ENCODE results near the gene LHFPL6. TPM values are rescaled to one million over a fixed set of nuclear protein-coding genes. Genes with fewer than 3 reads are reported as not detected.

LHFPL6 gene
- total RNA-seq, 1 experiment from 2014 or later, result 37.2 TPM

DNA sequence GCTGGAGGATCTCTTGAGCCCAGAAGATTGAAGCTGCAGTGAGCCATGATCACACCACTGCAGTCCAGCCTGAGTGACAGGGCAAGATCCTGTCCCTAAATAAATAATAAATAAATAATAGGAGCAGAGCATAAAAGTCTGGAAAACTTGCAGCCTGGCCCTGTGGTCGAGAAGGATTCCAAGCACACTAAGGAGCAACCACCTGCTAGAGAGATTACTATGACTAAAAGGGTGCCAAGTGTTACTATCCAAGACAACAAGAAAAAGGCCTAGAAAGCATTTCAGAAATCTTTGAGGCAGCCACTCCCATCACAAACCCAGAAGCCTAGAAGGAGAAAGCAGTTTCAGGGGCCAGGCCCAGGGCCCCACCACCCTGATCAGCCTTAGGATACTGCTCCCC, 46.1 kb downstream of the LHFPL6 start:
- peak; percentile 49 for DNase-seq (ENCODE audit: low read depth)

DNA sequence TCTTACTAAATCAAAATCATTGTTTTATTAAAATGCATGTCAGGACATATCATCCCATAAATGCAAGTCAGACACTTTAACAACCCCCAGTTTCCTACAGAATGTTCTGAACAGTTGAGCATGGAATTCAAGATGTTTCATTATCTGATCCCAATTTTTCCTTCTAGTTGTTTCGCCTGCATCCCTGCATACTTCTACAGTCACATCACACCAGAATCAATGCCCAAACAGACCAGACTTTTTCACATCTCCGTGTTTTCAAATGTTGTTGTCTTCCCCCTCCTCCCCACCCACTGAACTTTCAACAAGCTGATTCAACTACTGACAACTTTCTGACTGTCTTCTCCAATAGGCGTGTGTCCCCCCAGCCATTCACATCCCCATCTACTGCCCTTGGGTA, 48.6 kb downstream of the LHFPL6 start:
- no peak for DNase-seq (ENCODE audit: low read depth)

DNA sequence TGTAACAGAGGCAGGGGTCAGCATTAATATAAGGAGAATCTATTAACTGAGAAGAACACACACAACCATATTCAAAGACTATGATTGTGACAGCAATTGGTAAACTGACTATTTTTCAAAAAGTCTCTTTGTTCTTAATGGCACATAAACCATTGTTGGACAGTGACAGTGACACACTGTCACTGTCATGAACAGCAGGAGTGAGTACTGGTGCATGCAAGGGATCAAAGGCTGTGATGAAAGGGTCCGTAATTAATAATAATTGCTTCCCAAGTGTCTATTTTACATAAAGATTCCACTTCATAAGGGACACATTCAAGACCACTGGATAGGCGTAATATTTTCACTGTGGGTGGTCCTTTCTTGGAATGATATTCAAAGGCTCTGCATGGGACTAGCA, 50.7 kb downstream of the LHFPL6 start:
- no peak for DNase-seq (ENCODE audit: low read depth)

DNA sequence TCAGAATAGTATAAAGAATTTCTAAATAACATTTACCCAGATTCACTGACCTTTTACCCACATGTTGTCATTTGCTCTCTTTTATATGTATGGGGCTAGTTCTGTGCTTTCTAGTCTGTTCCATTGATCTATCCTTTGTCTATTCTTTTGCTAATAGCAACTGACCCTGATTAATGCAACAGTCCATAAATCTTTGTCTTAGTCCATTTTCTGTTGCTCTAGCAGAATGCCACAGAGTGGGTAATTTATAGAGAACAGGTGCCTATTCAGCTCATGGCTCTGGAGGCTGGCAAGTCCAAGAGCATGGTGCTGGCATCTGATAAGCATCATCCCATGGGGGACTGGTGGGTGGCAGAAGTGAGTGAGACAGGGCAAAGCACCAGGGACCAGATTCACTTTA, 52.1 kb downstream of the LHFPL6 start:
- DNase-seq (ENCODE audit: low read depth), result no peak

DNA sequence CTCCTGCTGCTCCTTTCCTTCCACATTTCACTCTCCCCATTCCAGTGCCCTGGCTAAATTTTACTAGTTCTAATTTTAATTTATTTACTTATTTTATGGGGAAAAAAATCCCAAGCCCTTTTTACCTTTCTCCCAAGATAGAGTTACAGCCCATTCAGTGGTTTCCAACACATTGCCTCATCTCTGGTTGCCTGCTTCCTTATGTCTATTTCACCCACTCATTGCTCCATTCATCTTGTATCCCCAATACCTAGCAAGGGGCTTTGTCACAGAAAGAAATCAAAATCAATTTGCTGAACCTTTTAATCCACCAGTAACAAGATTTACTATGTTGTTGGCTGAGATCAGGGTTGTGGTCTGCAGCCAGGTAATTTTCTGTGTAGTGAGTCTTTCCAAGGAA, 55.9 kb downstream of the LHFPL6 start:
- DNase-seq (ENCODE audit: low read depth), result no peak

DNA sequence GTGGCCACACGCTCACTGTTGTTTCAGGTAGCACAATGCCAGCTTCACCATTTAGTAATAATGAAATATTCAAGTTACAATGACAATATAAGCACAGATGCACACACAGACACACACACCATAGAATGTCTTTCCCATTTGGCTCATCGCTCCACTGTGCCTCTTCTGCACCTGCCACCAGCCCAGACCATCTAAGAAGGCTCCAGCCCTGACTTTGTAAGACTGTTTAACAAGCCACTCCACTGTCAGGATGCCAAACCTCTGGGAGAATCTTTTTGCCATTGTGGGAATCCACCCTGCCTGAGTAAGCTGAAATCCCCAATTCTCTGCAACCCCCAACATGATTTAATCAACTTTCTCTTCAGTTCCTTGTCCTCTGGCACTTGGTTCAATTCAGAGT, 60.6 kb downstream of the LHFPL6 start:
- no peak for DNase-seq (ENCODE audit: low read depth)

DNA sequence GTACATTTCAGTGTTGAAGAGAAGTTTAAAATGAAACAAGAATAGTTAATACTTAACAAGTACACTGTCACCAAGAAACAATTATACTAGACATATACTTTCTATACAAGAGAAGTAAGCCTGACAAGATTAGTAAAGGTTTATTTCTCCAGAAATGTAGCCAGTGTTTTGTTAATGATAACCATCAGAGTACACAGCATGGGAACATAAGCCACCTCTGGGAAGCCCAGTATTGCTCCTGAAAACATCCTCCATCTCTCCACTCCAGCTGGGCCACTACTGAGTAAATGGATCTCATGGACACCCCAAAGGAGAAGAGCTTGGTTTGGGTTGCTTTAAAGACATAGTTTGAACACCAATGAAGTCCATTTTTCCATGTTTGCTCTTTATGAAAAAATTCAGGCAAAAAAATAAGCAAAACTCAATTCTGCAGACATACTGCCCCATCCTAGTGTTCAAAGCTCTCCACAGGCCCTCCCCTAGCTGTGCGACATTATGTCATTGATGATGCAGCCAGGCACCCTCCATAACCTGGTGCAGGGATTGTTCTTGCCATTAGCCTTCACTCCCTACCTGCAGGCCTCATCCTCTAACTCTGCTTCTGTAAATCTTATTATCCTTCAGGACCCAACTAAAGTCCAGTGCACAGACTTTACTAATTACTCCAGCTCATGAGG, 61.9 kb downstream of the LHFPL6 start:
- no peak for DNase-seq (ENCODE audit: low read depth)

DNA sequence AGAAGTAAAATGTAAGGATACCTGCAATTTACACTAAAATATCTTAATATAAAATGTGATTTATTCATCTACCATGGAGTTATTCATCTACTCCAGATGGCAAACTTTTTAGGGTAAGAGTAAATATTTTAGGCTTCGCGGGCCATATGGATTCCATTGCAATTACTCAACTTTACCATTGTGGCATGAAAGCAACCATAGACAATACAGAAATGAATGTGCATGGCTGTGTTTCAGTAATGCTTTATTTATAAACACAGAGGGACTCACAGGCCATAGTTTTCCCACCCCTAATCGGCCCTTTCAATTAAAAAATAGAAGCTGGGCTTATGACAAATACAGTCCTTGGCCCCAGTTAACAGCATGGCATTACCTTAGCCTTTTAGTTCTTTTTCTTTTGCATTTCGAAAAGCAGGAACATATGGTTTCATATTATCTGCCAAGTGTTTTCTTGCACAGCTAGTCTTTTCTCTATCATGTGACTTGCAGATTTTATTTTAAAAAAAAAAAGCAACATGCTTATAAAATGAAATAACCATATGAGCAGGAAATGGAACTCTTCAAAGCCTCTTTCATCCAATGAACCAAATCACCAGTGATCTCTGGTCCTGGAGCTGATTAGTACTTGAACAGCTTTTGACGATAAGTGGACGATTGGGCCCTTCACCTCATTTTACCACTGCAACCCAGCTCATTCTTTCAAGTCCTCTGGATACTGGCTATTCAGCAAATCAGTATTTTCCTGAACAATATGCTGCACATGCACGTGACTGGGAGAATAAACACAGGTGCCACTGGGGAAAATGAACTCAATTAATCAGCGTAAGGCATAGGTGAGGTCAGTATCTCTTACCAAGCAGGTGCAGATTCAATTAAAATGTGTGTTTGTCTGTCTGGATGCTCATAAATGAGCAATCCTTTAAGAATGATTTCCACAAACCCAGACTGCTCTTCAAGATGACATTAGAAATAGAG, 63.9 kb downstream of the LHFPL6 start:
- DNase-seq (ENCODE audit: low read depth), result peak; percentile 45

DNA sequence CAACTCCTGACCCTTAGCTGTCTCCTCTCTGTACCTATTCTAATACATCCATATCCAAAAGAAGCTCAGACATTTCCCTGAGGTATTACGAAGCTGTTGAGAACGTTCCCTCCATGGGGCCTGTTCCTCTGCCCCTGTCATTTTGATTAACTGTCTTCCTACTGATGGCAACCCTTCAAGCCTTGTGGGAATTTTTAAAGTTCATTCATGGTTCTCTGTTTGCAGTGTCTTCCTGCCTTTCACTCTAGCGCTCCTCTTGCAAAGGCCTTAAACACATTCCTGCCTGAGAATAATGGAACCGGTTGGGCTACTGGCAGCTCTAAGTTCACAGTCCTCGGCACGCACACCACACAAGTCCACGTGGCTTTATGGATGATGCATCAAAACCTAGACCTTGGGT, 66.1 kb downstream of the LHFPL6 start:
- no peak for DNase-seq (ENCODE audit: low read depth)

DNA sequence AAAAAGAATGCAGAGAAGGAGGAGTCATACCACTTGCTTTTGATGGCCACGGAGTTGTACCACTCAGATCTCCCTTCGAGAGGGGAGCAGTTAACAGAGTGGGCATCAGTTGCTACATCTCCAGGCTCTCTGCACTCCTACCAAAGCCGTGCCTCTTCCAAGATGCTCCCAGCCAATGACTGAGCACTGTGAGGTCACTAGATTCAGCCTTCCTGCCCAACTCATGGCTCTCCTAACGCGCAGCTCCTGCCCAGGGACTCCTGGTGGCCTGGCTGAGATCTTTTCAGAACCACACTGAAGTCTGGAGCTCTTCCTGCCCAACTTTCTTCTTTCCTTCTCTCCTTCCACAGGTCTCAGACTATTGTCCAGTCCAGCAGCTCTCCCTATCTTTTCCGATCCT, 66.7 kb downstream of the LHFPL6 start:
- DNase-seq (ENCODE audit: low read depth), result no peak

DNA sequence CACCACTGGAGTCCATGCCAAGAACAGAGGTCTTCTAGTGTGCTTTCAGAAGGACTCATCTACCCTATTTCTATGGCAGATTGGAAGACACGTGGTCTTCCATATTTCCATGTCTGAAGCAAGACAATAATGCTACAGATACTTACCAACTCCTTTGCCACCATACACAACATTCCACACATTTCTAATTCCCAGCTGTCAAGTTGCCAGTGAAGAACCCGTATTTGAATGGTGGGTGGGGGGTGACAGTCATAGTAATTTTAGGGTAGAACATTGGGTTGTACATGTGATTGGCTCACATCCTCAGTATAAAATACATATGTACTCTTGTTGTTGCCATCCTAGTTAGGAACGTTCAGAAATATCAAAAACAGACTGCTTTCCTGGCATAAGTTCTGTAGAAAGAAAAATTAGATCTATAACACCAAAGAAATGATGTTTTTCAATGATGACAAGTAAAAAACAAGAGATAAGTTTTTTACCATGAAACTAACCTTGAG, 69.3 kb downstream of the LHFPL6 start:
- DNase-seq (ENCODE audit: low read depth), result no peak

DNA sequence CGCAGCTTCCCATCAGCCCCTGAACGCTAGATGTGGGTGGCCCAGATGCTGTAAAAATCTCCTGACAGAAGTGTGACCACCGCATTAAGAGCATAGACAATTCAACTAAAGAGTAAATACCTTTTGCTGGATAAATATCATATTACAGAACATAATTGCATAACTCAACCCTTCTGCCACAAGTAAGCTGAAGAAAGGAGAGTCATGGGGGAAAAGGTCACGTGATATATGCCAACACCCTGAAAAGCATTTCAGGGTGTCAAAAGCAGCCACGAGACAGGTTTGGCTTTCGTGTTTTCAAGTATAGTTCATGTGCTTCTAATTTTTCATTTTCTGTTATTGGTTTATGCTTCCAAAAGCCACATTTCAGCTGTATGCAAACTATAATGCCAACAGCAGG, 71.3 kb downstream of the LHFPL6 start:
- peak; percentile 61 for DNase-seq (ENCODE audit: low read depth)

DNA sequence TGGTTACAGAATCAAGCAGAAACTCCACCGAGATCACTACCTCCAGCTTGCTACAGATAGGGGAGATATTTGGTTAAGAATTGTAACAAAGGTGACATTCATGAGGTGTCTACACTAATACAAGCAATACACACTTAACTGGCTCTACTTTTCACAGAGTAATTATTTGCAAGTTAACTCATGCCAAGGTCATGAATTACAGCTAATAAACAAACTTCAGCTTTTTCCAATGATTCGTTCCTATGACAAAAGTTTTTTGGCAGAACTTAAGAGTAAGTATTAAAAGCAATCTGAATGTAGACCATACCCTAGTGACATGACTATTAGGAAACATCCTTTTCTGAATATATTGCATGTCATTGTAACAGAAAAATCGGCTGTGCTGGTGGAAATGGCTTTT, 72.1 kb downstream of the LHFPL6 start:
- DNase-seq (ENCODE audit: low read depth), result no peak

DNA sequence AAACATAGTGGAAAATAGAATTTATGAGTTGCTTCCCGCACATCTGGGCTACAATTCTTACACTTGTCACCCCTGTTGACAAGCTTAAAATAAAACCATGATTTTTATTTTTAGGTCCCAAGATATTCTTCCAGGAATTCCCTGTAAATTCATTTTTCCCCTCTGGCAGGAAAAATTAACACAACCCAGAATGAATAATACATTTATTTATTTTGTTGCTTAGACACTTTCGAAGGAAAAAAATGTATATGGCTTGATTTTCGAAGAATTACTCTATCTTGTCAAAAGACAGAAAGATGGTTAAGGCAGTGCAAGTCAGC, 74.4 kb downstream of the LHFPL6 start:
- no peak for DNase-seq (ENCODE audit: low read depth)

DNA sequence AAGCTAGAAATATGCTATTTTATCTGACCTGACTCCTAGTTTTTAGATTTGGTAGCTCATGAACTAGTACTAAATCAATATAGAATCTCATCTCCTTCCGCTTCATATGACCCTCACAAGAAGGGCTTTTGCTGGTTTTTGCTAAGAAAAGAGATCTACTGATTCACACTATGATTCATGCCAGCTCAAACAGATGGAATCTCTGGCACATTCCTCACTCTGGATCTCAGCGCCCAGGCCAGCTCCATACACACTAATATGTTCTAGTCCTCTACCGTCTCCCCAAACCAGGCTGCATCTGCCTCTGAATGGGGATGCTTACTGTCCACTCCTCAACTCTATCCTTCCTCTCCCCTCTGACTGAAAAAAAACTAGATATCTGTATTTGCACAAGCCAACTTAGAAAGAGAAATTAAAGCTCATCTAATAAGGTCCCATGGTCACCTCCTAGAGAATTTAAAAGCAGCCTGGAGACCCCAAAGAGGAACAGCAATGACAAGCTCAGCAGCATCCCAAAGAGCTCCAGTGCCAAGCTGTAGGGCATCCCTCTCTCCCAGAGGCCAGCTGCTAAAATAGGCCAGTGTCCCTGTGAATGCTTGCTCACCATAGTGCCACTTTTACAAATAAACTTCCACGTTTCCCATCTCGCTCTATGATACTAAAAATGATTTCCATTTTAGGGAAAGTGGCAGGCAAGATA, 74.9 kb downstream of the LHFPL6 start:
- peak; percentile 97 for DNase-seq (ENCODE audit: low read depth)

DNA sequence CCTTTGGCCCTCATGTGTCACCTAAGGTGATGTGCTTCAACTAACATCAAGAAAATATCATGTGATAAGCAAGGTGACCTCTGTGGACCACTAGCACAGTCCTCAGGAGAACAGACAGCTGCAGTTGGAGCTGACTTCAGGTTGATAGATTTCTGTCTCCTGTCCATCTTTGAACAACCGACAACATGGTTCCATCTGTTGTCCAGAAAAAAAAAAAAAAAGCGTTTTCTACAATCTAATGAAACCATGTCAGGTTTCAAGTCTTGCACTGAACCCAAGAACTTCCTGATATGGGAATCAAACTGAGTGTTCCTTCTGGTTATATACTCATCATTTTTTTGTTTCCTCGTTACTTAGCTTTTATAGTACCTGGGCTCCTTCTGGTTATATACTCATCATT, 75.7 kb downstream of the LHFPL6 start:
- peak; percentile 31 for DNase-seq (ENCODE audit: low read depth)

DNA sequence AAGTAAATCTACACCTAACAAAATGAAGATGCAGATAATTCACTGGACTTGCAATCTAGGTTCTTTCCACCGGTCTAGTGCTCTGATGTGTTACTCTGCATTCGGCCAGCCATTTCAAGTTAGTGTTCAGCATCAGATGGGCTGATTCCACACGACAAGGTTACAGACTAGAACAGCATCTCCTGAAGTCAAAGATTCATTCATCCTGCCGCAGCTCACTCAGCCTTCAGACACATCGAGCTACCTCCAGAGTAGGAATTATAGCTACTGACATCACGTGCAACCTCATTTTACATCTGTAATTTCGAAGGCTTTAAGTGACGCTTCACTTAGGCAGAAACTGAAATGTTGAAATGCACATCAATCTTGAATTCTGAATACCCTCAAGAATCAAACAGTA, 76.5 kb downstream of the LHFPL6 start:
- no peak for DNase-seq (ENCODE audit: low read depth)

DNA sequence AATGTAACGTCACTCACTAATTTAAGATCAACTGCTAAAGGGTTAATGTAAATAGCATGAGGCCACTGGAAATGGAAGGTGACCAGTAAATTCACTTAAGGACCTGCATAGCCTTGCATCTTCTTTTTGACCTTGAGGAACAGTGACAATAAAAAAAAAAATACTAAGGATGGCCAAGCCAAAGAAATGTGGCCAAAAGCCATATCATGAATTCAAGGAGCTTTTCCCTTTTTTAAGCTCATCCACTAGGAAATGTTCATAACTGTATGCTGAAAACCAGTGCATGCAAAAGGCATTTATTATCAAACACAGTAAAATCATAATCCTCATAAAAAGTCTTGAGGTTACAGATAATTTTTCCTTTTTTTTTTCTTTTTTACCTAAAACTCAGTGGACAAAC, 77.5 kb downstream of the LHFPL6 start:
- DNase-seq (ENCODE audit: low read depth), result no peak

DNA sequence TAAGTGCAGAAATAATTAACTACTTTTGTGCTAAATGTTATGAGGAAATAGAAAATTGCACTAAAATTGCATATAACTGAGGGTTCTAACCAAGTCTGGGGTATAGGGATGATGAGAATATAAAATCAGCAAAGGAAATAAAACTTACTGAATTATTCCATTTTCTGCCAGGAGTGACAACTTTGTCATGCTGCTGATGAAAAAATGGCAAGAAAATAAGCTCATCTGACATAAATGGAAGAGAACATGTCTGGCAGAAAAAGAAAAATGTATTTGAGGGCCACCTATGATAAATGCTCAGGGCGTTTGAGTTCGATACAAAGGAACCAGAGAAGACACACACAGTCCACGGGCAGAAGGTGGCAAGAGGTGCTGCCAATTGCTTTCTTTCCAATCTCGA, 78.2 kb downstream of the LHFPL6 start:
- DNase-seq (ENCODE audit: low read depth), result no peak

DNA sequence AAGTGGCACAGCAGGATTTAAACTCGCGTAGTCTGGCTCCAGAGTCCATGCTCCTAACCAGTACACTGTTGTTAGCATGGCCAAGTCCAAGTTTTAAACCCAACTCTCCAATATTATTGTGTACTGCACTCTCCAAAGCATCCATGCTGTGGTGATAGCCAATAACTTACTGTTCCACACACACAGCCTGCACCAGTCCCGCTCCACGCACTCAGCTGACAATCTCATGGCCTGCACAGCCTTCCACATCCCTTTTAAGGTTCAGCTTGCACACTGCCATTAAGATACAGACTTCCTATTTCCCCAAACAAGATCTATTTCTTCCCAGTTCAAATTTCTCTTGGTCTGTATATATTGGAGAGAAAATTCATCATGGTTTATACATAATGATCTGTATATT, 80.7 kb downstream of the LHFPL6 start:
- no peak for DNase-seq (ENCODE audit: low read depth)

DNA sequence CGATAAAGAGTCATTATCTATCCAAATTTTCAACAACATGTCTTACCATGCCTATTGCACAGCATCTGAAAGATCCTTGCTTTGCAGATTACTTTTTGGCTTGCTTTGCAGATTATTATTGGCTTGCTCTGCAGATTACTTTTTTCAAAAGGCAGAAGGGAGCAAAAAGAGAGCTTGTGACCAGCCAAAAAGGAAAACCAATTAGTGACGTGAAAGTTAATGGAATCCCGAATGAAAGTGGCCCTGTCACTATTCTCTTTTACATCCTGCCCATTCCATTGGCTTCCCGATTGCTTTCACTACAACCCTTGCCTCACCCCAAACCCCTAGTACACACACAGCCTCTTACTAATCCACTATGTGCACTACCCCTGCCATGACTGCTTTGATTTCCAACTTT, 81.3 kb downstream of the LHFPL6 start:
- DNase-seq (ENCODE audit: low read depth), result no peak

DNA sequence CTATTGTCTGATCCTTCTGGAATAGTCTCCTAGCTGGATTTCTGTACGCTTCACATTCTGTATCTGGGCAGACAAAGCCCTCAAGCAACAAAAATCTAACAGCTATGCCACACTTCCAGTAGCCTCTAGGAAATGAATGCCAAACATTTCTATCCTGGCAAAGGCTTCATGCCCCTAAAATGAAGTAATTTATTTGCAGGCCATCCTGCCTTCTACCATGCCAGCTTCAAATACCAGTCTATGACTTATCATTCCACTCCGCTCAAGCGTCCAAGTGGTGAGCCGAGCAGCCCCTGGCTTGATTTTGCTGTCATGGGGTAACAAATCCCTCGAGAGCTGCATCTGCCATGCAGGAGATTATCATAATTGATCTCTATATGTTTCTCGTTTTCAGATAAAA, 86.9 kb downstream of the LHFPL6 start:
- DNase-seq (ENCODE audit: low read depth), result peak; percentile 20
